ENCODE data around the gene GMEB2.

The GMEB2 gene

GRCh38 chr20:63587776-63588591, 38.9 kb downstream of the GMEB2 start:
- TF ChIP-seq MAX (IDR thresholded peaks at IDR 0.05; ENCODE audit: low read depth, low read length) (no peak), CTCF (IDR thresholded peaks at IDR 0.05; ENCODE audit: low read depth, low read length) (no peak), POLR2A (IDR thresholded peaks at IDR 0.05; ENCODE audit: extremely low read depth, insufficient read length) (no peak), MYC (IDR thresholded peaks at IDR 0.05; ENCODE audit: low read depth, low read length) (no peak)
- H3K4me3 ChIP-seq (ENCODE audit: low read depth, low read length), result no peak overlapping the region
- no peak for DNase-seq (ENCODE audit: low read depth)

- DNase-seq (ENCODE audit: low read depth), result no peak
- no peak for TF ChIP-seq MYC (IDR thresholded peaks at IDR 0.05; ENCODE audit: low read depth, low read length)
- TF ChIP-seq POLR2A (IDR thresholded peaks at IDR 0.05; ENCODE audit: extremely low read depth, insufficient read length), result no peak
- no peak for TF ChIP-seq MAX (IDR thresholded peaks at IDR 0.05; ENCODE audit: low read depth, low read length)
- TF ChIP-seq CTCF (IDR thresholded peaks at IDR 0.05; ENCODE audit: low read depth, low read length), result no peak
- H3K4me3 ChIP-seq (ENCODE audit: low read depth, low read length), result no peak overlapping the region
Measured at GRCh38 chr20:63587256-63587655, 39.6 kb downstream of the GMEB2 start.

- no peak overlapping the region for H3K4me3 ChIP-seq (ENCODE audit: low read depth, low read length)
- TF ChIP-seq POLR2A (IDR thresholded peaks at IDR 0.05; ENCODE audit: extremely low read depth, insufficient read length) (no peak), MAX (IDR thresholded peaks at IDR 0.05; ENCODE audit: low read depth, low read length) (no peak), MYC (IDR thresholded peaks at IDR 0.05; ENCODE audit: low read depth, low read length) (no peak), CTCF (IDR thresholded peaks at IDR 0.05; ENCODE audit: low read depth, low read length) (no peak)
- no peak for DNase-seq (ENCODE audit: low read depth)
Measured at GRCh38 chr20:63586797-63587196, 40.1 kb downstream of the GMEB2 start.

GRCh38 chr20:63585616-63586565, 41.0 kb downstream of the GMEB2 start:
- TF ChIP-seq MYC (IDR thresholded peaks at IDR 0.05; ENCODE audit: low read depth, low read length) (no peak), CTCF (IDR thresholded peaks at IDR 0.05; ENCODE audit: low read depth, low read length) (no peak), MAX (IDR thresholded peaks at IDR 0.05; ENCODE audit: low read depth, low read length) (no peak), POLR2A (IDR thresholded peaks at IDR 0.05; ENCODE audit: extremely low read depth, insufficient read length) (no peak)
- DNase-seq (ENCODE audit: low read depth), result no peak
- no peak overlapping the region for H3K4me3 ChIP-seq (ENCODE audit: low read depth, low read length)

- no peak overlapping the region for H3K4me3 ChIP-seq (ENCODE audit: low read depth, low read length)
- DNase-seq (ENCODE audit: low read depth), result no peak
- TF ChIP-seq POLR2A (IDR thresholded peaks at IDR 0.05; ENCODE audit: extremely low read depth, insufficient read length) (no peak), MAX (IDR thresholded peaks at IDR 0.05; ENCODE audit: low read depth, low read length) (no peak), MYC (IDR thresholded peaks at IDR 0.05; ENCODE audit: low read depth, low read length) (no peak), CTCF (IDR thresholded peaks at IDR 0.05; ENCODE audit: low read depth, low read length) (no peak)
Measured at GRCh38 chr20:63582382-63583063, 44.4 kb downstream of the GMEB2 start.
